ENCODE data around the gene LPIN3. TPM values are rescaled to one million over a fixed set of nuclear protein-coding genes. Genes with fewer than 3 reads are reported as not detected.

LPIN3 gene
- total RNA-seq = 14.1 and 14.3 TPM in 2 replicates

GRCh38 chr20:41340327-41341055 lies at the start of gene LPIN3:
LPIN3 (plus strand) TSS chr20:41340821; CDS start chr20:41345804, 4,983 bp downstream.

GRCh38 chr20:41317546-41318270 lies 22.9 kb upstream of the LPIN3 start, which contains the start of gene ZHX3:
ZHX3 (minus strand) TSS chr20:41317731; CDS start chr20:41204916, 112,815 bp downstream.

GRCh38 chr20:41366546-41367392 lies 26.1 kb downstream of the LPIN3 start, which contains the start of gene EMILIN3:
EMILIN3 (minus strand) TSS chr20:41366818; CDS start chr20:41366634, 184 bp downstream.

Other genes with a start within 250 kb of the LPIN3 start
- gene PLCG1, start 203.3 kb upstream of the LPIN3 start, total RNA-seq = 43.7 and 52.2 TPM in 2 replicates
- gene ZHX3, start 23.1 kb upstream of the LPIN3 start, total RNA-seq = 46.3 and 47.4 TPM in 2 replicates
- gene EMILIN3, start 26.0 kb downstream of the LPIN3 start, total RNA-seq = not detected in 2 replicates

Data from subcutaneous preadipocyte (primary cell).